Omental fat pad (tissue), 4 donors: ENCODE measurements around the gene CDC42BPB. TPM values are rescaled to one million over a fixed set of nuclear protein-coding genes. Genes with fewer than 3 reads are reported as not detected.

Experiments
- ATAC-seq: fragments of 150-250 bp; one replicate; pipeline ENCODE4 v1.9.1; 2016; ENCODE audit warnings: mild to moderate bottlenecking, moderate library complexity; ENCODE audit not compliant: low FRiP score
- DNase-seq: peaks from one replicate; pipeline ENCODE4 v3.0.0-alpha.2; 2019; ENCODE audit warnings: low spot score
- CTCF ChIP-seq, 3 donors: fragments of 450-650 bp; IDR thresholded peaks; one replicate each; pipeline ENCODE4 v1.5.1; 2016 to 2017; ENCODE audit warnings: antibody characterized with exemption in 3 of 3, mild to moderate bottlenecking in 3 of 3, moderate library complexity in 2 of 3
- total RNA-seq, 4 donors: library from RNA; depleted of rRNA; stranded (reverse); fragments of >200 nt; gene quantifications; one replicate each; pipeline ENCODE4 v1.1.0, GENCODE V29; 2016

The CDC42BPB gene
- total RNA-seq, 4 donors from 2014 or later: 63.7 to 131 (median 113) TPM

GRCh38 chr14:102943979-102944378 lies 113.4 kb downstream of the CDC42BPB start:
- no peak for TF ChIP-seq CTCF (IDR thresholded peaks at IDR 0.05)
- ATAC-seq: no peak
- DNase-seq: no peak

GRCh38 chr14:102943454-102943853 lies 113.9 kb downstream of the CDC42BPB start:
- no peak for TF ChIP-seq CTCF (IDR thresholded peaks at IDR 0.05)
- no peak for DNase-seq
- no peak for ATAC-seq

GRCh38 chr14:102942069-102942468 lies 115.3 kb downstream of the CDC42BPB start:
- TF ChIP-seq CTCF (IDR thresholded peaks at IDR 0.05): no peak
- no peak for ATAC-seq
- no peak for DNase-seq

- no peak for DNase-seq
- no peak for TF ChIP-seq CTCF (IDR thresholded peaks at IDR 0.05)
- no peak for ATAC-seq
Observed at GRCh38 chr14:102941419-102942011, 115.8 kb downstream of the CDC42BPB start.

GRCh38 chr14:102940729-102941362 lies 116.5 kb downstream of the CDC42BPB start:
- no peak for DNase-seq

GRCh38 chr14:102939820-102940561 lies 117.4 kb downstream of the CDC42BPB start:
- DNase-seq (no peak), ATAC-seq (no peak)
- TF ChIP-seq CTCF (IDR thresholded peaks at IDR 0.05): no peak

More at GRCh38 chr14:102940729-102941362, 116.5 kb downstream of the CDC42BPB start:
- no peak for ATAC-seq
- TF ChIP-seq CTCF (IDR thresholded peaks at IDR 0.05): no peak
